Measurements from ENCODE around the gene SEMA4B. TPM values are rescaled to one million over a fixed set of nuclear protein-coding genes. Genes with fewer than 3 reads are reported as not detected.

Gene SEMA4B
- total and polyA plus RNA-seq, 9 of the 15 experiments (the other 6 are each of a cell fraction or from before 2014, with no cell fraction given), result 1.3 to 33.6 (median 11.0) TPM

- 0 out of 4 replicates have a peak, but pooled peaks of 1 of the 2 experiments have one; percentile 42 for TF ChIP-seq UBTF (IDR thresholded peaks at IDR 0.05; ENCODE audit: borderline replicate concordance in 1 of 2, low read depth in 2 of 2, low read length in 2 of 2)
- TF ChIP-seq MAZ (CRISPR knock-in tag; conservative IDR thresholded peaks at IDR 0.05 in 1 of 2, IDR thresholded peaks at IDR 0.05 in 1 of 2), result peak in 1 of 2 experiments; percentile 40; a peak in 1 of 4 replicates
- TF ChIP-seq, protein P1, sequence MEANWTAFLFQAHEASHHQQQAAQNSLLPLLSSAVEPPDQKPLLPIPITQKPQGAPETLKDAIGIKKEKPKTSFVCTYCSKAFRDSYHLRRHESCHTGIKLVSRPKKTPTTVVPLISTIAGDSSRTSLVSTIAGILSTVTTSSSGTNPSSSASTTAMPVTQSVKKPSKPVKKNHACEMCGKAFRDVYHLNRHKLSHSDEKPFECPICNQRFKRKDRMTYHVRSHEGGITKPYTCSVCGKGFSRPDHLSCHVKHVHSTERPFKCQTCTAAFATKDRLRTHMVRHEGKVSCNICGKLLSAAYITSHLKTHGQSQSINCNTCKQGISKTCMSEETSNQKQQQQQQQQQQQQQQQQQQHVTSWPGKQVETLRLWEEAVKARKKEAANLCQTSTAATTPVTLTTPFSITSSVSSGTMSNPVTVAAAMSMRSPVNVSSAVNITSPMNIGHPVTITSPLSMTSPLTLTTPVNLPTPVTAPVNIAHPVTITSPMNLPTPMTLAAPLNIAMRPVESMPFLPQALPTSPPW (CRISPR knock-in tag; IDR thresholded peaks at IDR 0.05), result peak; percentile 37; the same call in 1 of the 2 replicates
- TF ChIP-seq GABPA (tag; conservative IDR thresholded peaks at IDR 0.05; ENCODE audit: low read depth), result 0 out of 2 replicates have a peak, but pooled peaks have one; percentile 30
- TF ChIP-seq ZHX1 (conservative IDR thresholded peaks at IDR 0.05; ENCODE audit: low read length), result no peak
- TF ChIP-seq IFI16 (CRISPR knock-in tag; IDR thresholded peaks at IDR 0.05), result no peak
- TF ChIP-seq ZNF143 (CRISPR knock-in tag; IDR thresholded peaks at IDR 0.05), result no peak
- peak; percentile 49 for TF ChIP-seq RBFOX2 (IDR thresholded peaks at IDR 0.05; ENCODE audit: low read depth, low read length)
- TF ChIP-seq NRF1 (conservative IDR thresholded peaks at IDR 0.05 in 1 of 2, IDR thresholded peaks at IDR 0.05 in 1 of 2), result peak in 1 of 2 experiments; percentile 34; a peak in 2 of 4 replicates
- TF ChIP-seq KAT2B (IDR thresholded peaks at IDR 0.05; ENCODE audit: low read depth, low read length), result no peak
- TF ChIP-seq MLX (CRISPR knock-in tag; conservative IDR thresholded peaks at IDR 0.05), result no peak
- TF ChIP-seq MTA3 (IDR thresholded peaks at IDR 0.05; ENCODE audit: borderline replicate concordance), result 0 out of 2 replicates have a peak, but pooled peaks have one; percentile 76
- peak in 1 of 2 experiments; percentile 61; a peak in 2 of 4 replicates for TF ChIP-seq ZNF639 (CRISPR knock-in tag; conservative IDR thresholded peaks at IDR 0.05 in 1 of 2, IDR thresholded peaks at IDR 0.05 in 1 of 2)
- peak; percentile 70 for TF ChIP-seq HMGN3 (IDR thresholded peaks at IDR 0.05; ENCODE audit: borderline replicate concordance, extremely low read depth, insufficient read length, low read depth, low read length)
- TF ChIP-seq ZNF23 (CRISPR knock-in tag; IDR thresholded peaks at IDR 0.05), result no peak
Observed at GRCh38 chr15:90241343-90242192, 40.4 kb downstream of the SEMA4B start (continued).
